GM23248 (cell line): ENCODE data around the gene TBL1X.

Experiments used
- EZH2 ChIP-seq: fragments of 200-600 bp; sonication (generic); IDR thresholded peaks from 2 replicates; pipeline ENCODE4 v1.6.1; 2018; ENCODE audit warnings: antibody characterized with exemption, mild to moderate bottlenecking; ENCODE audit not compliant: insufficient read depth, poor library complexity, severe bottlenecking
- EZH2phosphoT487 ChIP-seq: fragments of 200-600 bp; sonication (generic); IDR thresholded peaks from 2 replicates; pipeline ENCODE4 v1.6.1; 2018; ENCODE audit warnings: antibody characterized with exemption, moderate library complexity, mild to moderate bottlenecking, low read depth; ENCODE audit not compliant: insufficient read depth

GRCh38 chrX:9526965-9527364 lies 62.1 kb downstream of the TBL1X start:
- TF ChIP-seq EZH2: no peak
- TF ChIP-seq EZH2phosphoT487: no peak
